NCI-H82 (cell line): Measurements from ENCODE around the gene C10orf62.

Source experiments
- DNase-seq: peaks from one replicate; lab custom pipeline; 2025; lab: John Stamatoyannopoulos, UW

C10orf62 gene

DNA sequence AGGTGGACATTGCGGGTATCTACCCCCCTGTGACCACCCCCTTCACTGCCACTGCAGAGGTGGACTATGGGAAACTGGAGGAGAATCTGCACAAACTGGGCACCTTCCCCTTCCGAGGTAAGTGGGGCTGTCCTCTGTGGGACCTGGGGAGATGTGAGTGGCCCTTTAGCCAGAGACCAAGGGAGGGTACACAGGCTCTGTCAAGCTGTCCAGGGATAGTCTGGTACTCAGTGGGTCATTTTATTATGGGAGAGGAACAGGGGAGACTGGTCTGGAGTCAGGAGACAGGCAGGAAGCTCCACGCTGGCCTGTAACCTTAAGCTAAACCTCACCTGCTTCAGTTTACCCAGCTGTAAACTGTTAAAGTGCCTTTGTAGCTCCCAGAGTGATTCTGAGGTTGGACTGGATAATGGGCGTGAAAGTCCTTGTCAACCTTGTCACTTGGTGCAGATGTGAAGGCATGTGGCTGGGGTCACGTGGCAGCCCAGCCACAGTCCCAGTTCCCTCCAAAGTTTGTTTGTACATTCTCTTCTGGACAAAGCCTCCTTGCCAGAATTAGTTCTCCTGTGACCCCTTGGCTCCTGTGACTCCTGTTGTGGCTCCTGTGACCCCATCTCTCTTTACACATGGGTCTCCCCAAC is 4.6 kb upstream of the C10orf62 start:
- no peak for DNase-seq

DNA sequence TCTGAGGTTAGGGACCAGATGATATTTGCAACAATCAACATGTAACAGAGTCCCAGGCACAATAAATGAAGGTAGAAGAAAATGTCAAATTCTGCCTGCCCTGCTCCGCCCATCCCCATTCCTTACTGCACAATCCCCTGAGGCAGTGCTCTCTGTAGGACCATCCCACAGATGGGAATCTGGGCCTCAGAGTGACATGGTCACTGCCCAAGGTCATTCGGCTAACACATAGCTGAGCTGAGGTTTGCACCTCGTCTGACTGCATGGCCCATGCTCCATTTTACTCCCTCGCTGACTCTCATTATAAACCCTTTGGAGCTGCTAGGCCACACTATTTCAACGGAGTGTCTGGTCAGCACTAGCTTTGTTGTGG is 4.1 kb upstream of the C10orf62 start:
- no peak for DNase-seq

DNA sequence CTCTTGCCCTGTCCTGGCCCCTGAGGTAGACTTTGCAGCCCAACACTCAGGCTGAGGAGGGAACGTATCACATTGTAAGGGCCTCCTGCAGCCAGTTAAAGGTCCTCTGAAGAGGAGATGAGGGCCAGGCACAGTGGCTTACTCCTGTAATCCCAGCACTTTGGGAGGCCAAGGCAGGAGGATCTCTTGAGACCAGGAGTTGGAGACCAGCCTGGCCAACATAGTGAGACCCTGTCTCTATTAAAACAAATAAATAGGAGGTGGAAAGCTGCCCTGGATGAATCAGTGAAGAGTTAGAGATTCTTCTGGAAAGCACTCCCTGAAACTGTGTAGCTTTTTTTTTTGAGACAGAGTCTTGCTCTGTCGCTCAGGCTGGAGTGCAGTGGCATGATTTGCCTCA is 2.3 kb upstream of the C10orf62 start:
- no peak for DNase-seq

DNA sequence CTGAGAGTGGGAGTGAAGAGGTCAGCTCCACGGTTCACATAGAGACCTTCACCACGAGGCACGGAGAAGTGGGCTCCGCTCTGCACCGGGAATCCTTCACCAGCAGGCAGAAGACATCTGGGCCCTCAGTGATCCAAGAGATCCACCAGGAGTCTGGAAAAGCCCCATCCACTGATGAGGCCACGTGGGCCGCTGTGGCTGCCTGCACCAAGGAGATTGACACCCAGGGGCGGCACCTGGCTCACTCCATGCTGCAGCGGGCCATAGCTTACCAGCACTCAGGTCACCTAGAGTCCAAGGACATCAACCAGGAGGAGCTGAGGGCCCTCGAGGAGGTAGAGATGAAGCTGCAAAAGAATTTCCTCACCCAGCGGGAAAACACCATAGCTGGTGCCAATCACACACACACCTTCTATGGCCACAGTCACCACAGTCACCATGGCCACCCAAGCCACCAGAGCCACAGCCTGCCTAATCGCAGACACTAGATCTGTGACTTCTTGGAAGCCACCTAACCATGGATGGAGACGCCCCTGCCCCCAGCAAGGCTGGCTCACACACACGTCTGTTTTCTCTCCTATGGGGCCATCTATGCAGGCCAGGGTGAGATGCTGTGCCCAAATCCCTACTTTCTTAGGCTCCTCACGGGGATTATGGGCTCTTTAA is 694 bp downstream of the C10orf62 start:
- DNase-seq: no peak

DNA sequence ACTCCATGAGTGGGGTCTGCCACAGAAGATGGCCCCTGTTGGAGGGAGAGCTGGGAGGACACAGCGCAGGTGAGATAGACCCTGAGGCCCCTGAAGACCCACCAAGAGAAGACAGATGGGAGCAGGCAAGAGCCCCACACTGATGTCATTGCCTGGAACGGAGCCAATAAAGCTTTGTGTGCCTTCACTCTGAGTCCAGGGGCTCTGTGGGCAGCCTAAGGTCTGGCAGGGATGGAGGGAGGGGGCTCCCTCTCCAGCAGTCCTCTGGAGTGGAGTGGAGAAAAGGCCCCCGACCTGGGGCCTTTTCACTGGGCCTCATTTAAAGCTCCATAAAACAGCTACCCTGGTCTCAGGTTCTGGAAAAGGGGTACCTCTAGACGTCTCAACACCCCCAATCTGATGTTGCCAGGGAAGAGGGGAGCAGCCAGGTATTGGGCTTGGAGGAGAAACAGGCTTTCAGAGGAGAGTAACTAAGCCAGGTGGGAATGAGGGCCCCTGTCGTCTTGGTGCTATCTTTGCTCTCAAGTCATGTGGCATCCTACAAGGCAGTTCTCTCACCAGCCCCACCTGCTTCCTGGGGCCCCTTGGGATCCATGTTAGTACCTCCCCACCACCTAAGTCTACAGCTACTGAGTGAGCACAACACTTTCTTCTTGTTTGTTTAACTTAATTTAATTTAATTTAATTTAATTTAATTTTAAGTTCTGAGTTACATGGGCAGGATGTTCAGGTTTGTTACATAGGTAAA is 1.4 kb downstream of the C10orf62 start:
- DNase-seq: peak; percentile 64

DNA sequence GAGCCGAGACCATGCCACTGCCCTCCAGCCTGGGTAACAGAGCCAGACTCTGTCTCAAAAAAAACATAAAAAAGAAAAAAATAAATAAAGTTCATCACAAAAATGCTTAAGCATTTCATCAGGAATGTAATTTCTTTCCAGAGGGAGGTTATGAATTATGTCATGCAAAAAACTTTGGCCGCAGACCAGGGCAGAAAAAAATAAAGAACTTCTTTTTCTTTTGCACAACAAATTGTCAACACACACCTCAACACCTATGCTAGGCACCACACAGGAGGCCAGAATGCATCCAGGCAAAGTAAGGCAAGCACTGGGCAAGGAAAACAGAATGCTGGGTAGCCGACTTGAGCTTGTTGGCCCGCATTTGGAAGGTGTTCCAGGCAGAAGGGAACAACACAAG is 3.9 kb downstream of the C10orf62 start:
- DNase-seq: no peak

DNA sequence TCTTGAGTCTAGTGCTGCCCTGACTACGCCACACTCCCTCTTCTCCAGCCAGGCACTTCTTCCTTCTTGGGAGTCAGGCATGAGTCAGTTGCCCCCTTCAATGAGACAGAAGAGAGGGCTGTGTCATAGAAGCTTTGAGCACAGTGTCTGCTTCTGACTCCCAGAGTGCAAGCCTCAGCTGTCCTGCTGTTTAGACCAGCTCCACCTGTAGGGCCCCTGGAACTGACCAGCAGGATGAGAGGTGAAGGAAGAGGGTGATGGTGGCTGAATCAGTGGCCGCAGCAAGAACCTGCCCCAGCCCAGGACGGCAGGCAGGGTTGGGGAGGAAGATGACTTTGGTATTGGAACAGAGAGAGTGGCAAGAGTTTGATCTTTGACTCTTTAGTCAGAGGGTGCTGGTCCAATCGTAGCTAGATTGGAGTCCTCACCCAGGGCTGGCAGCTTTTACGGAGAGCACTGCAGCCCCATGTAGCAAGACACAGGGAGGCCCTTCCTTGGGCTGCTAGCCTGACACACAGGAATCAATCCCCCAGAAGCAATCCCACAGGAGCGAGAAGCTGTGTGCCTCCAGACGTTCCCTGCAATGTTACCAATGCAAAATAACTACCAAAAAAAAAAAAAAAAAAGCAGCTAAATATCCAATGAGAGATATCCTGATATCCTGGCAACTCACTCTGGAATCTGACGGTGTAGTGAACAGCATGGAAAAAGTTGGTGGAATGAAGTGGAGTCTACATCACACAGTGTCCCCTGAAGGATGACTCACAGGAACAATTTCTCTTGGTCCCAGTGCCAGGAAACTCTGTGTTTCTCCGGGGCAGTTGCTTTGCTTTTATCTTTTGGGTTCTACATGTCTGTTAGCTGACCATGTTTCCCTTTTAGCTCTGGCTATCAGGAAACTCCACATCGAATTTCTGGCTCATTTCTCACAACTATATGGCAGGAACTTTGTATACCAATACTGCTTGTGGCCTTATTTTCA is 6.9 kb downstream of the C10orf62 start:
- no peak for DNase-seq

DNA sequence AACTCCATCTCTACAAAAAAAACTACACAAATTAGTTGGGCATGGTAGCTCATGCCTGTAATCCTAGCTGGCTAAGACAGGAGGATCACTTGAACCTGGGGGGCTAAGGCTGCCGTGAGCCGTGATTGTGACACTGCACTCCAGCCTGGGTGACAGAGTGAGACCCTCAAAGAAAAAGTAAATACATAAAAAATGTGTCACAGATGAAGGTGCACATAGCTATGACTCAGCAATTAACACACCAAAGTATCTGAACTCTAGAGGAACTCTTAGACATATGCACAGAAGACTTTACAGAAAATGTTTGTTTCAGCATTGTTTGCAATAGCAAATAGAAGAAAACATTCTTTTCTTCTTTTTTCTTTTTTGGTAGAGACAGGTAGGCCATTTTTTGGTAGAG is 8.3 kb downstream of the C10orf62 start:
- DNase-seq: no peak

DNA sequence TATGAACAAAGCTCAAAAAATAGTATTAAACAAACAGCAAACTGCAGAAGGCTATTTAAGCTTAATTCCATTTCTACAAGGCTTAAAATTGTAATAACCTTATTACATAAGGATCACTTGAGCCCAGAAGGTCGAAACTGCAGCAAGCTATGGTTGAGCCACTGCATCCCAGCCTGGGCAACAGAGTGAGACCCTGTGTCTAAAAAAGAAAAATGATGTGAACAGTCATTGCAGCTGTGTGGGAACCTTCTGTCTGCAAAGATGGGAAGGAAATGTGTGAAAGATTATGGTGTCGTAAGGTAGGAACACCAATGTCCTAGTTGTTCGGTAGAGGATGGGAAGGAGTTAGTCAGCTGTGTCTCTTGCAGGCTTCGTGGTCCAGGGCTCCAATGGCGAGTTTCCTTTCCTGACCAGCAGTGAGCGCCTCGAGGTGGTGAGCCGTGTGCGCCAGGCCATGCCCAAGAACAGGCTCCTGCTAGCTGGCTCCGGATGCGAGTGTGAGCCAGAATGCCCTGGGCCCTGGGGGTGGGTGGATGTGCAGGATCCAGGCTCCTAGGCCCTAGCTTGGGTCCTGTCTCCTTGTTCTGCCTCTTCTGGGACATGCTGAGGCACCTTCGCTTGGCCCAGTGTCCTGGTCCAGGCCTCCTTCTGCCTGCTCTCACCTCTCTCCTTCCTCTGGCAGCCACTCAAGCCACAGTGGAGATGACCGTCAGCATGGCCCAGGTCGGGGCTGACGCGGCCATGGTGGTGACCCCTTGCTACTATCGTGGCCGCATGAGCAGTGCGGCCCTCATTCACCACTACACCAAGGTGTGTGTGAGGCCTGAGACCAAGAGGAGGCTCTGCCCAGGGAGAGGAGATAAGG is 9.1 kb downstream of the C10orf62 start:
- no peak for DNase-seq

DNA sequence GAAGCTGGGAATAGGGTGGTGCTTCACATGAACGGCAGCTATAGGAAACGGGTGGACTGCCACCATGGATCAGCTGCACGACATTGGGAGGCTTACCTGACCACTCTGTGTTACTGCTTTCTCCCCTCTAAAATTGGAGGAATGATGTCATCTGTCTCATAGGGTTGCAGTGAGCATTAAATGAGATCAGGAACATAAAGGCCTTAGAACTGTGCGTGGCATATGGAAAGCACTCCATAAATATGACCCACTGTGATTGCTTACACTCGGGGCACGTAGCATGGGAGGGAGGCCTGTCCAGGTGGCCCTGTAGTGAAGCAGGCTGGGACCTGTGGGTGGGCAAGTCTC is 9.7 kb downstream of the C10orf62 start:
- DNase-seq: no peak

DNA sequence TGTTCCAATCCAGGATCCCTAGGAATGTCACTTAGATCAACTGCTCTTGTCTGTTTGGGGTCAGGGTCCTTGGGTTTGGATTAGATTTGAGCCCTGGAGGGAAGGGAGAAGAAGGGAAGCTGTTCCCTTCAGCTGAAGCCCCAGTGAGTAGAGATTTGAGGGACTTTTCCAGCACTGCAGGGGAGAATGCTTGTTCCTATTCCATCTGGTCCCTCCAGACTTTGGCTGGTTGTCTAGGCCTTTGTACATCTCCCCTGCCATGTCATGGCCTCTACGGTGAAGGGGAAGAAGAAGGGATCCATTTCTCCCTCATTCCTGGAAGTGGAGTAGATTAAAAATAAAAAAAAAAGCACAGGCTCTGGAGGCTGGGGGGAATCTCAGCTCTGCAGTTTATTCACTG is 11.1 kb downstream of the C10orf62 start:
- DNase-seq: no peak

DNA sequence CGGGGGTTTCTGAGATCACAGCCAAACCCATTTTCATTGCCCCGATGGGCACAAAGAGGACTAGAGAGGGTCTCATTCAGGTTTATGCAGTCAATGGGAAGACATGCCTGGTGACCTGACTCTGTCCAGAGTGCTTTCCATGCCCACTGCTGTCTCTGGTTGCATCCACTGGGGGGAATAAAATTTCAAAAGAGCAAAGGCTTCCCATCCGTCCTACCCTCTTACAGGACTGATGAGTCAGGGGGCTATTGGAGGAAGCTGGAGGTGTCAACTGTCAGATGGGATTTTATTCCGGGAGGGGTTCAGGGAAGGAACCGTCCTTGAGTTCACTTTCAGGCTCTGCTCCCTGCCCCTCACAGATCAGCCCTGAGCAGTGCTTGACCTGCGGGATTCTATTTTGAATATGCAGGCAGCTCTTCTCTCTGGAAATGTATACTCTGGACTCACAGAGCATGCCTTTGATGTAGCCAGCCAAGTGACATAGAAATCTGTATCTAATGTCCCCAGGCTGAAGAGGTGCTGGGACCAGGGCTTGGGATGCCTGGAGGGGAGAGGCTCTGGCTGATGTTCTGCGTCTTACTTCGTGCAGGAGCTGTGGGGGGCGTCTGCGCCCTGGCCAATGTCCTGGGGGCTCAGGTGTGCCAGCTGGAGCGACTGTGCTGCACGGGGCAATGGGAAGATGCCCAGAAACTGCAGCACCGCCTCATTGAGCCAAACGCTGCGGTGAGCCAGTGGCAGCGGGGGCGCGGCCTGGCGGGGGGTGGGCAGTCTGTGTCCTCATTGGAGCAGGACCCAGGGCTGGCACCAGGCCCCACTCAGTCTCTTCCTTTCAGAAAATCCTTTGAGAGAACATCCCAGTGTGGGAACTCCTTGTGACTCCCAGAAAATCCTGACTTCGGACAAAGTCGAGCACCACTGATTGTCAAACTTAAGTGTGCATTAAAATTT is 12.0 kb downstream of the C10orf62 start:
- no peak for DNase-seq

DNA sequence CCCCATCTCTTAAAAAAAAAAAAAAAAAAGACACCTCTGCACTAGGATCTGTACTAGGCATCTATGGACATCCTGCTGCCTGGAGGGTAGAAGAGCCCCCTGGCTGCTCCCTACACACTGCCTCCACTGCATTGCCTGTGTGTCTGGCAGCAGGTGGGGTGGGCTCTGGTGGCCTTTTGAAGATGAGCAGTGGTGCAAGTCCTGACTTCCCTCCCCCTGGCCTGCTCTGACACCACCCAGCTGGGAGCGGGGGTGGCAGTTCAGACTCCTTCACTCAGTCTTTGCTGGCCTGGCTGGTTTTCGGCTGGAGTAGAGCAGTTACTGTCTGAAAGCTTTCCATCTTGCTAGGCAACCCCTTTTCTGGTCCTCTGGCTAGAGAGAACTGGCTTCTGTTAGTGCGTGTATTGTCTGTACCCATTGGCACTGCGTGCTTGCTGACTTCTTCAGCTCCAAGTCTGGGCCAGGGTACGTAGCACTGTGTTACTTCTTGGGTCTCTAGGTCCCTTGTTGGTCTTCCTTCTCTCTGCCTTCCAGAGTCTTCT is 17.6 kb downstream of the C10orf62 start:
- no peak for DNase-seq

DNA sequence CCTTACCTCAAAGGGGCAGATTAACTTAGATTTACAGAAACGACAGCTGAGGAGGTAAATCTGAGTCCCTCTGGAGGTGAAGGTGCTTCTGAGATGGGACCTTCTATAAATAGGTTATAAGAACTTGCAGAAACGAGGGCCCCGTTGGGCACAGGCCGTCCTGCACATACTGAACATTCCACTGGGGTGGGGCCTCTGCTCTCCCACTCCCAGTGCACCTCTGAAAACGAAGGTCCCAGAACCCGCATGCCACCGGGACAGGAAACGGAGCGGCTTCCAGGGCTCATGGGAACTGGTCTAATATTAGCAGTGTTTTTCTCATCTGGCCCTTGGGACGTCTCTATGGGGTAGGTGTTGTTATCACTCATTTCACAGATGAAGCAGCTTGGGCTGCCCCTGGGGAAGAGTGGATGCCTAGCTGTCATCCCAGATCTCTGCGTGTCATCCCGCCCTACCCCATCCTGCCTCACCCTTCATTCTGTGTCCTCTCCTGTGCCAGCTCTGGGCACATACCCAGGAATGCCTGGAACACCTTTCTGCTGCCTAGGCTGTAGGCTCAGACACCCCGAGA is 19.6 kb downstream of the C10orf62 start:
- DNase-seq: no peak

DNA sequence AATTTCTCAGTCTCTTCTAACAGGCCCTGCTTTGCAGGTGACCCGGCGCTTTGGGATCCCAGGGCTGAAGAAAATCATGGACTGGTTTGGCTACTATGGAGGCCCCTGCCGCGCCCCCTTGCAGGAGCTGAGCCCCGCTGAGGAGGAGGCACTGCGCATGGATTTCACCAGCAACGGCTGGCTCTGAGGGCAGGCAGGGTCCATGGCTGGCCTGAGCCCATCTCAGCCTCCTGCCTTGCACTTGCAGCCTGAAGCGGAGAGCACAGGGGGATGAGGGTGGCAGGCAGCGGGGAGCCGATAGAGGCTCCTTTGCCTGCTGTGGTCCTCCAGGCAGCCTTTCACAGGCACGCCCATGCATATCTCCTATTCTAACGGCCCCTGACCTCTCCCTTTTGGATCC is 22.0 kb downstream of the C10orf62 start:
- DNase-seq: no peak

DNA sequence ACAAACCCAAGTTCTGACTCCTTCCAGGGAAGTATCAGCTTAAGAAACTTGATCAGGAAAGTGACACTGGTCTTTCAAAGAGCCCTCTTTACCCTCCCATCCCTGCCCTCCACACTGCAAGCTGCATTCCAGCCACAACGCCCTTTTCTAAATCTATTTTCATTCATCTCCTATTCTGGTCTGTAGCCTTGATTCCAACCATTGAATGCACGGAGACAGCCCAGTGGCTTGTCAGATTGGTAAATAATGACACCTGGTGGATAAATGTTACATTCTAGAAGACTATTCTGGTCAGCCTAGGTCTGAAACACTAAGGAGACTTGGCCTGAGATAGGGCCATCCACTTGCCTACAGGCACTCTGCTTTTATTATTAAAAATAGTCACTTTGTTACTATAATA is 22.9 kb downstream of the C10orf62 start:
- DNase-seq: peak; percentile 57

DNA sequence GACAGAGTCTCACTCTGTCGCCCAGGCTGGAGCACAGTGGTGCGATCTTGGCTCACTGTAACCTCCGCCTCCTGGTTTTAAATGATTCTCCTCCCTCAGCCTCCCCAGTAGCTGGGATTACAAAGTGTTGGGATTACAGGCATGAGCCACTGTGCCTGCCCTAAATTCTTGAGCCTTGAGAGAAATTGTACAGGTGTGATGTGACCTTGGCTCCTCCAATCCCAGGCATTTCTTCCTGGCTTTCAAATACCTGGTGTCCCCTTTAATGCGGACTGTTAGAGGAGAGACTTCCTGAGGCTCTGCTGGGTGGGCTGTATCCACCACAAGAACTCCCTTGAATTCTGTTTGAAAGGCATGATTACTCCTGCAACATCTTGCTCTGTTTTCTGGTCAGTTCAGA is 28.8 kb downstream of the C10orf62 start:
- DNase-seq: no peak

DNA sequence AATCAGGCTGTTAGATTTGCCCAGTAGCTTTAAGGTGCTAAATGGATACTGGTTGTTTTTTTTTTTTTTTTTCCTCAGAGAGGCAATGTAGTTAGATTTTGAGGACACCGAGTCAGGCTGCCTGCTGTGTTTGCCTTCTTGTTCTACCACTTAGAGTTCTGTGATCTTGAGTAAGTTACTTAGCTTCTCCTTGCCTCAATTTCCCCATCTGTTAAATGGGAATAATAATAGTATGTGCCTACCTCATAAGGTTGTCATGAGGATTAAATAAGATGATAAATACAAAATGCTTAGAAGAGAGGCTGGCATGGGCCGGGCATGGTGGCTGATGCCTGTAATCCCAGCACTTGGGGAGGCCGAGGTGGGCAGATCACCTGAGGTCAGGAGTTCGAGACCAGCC is 29.2 kb downstream of the C10orf62 start:
- no peak for DNase-seq

DNA sequence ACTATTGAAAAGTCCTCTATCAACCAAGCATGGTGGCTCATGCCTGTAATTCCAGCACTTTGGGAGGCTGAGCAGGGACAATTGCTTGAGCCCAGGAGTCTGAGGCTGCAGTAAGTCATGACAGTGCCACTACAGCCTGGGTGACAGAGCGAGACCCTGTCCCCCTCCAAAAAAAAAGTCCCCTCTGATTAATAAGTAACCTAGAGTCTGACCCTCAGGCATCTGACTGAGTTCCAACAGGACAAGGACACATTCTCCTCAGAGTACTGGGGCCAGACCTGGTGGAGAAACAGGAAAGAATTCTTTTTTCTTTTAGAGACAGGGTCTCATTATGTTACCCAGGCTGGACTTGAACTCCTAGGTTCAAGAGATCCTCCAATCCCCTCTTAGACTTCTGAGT is 33.8 kb downstream of the C10orf62 start:
- DNase-seq: no peak

DNA sequence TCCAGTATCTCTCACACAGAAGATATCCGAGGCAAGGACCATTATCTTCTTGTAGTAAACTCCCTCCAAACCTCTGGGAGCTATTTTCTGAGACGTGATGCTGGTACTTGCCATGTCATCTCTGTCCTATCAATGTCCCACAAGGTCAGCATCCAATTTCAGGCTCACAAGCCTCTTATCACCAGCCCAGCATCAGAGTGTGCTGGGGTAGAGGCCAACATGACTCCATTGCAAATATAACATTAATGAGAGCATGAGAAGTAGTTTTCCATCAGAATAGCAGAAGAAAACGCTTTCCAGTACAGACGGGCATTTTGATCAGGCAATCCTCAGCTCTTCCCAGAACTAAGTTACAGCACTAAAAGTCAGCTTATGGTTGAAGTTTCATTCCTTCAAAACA is 38.2 kb downstream of the C10orf62 start:
- DNase-seq: no peak
